GM23338 (cell line): ENCODE data around the gene HNRNPM. TPM values are rescaled to one million over a fixed set of nuclear protein-coding genes. Genes with fewer than 3 reads are reported as not detected.

ENCODE experiments used
- ATAC-seq: fragments of 200-7000 bp; cut with Tn5 transposase; 3 replicates; pipeline ENCODE4 v1.9.1; 2020
- DNase-seq: peaks from one replicate; pipeline ENCODE4 v3.0.0-alpha.2; 2015; ENCODE audit warnings: low spot score
- H2AFZ ChIP-seq: fragments of 200-600 bp; sonication (generic); 2 replicates; pipeline ENCODE4 v1.8.0; 2016; ENCODE audit warnings: antibody characterized with exemption, mild to moderate bottlenecking, moderate library complexity
- H3F3A ChIP-seq: fragments of 200-600 bp; sonication (generic); replicated peaks from 2 replicates; pipeline ENCODE4 v1.8.0; 2017; ENCODE audit warnings: antibody characterized with exemption, mixed run types, low read depth
- H3K27ac ChIP-seq: fragments of 200-600 bp; sonication (generic); 2 replicates; pipeline ENCODE4 v1.6.1; 2016; ENCODE audit warnings: low read depth
- H3K27me3 ChIP-seq: fragments of 200-600 bp; sonication (generic); 2 replicates; pipeline ENCODE4 v1.8.0; 2016; ENCODE audit warnings: mild to moderate bottlenecking, mixed run types, moderate library complexity; ENCODE audit not compliant: insufficient read depth
- H3K36me3 ChIP-seq: fragments of 200-600 bp; sonication (generic); 2 replicates; pipeline ENCODE4 v1.8.0; 2016; ENCODE audit warnings: mild to moderate bottlenecking; ENCODE audit not compliant: insufficient read depth
- H3K4me1 ChIP-seq: fragments of 200-600 bp; sonication (generic); 2 replicates; pipeline ENCODE4 v1.8.0; 2016; ENCODE audit warnings: mild to moderate bottlenecking, moderate library complexity; ENCODE audit not compliant: insufficient read depth
- H3K4me2 ChIP-seq: fragments of 200-600 bp; sonication (generic); 2 replicates; pipeline ENCODE4 v1.7.1; 2017; ENCODE audit warnings: mixed run types
- H3K4me3 ChIP-seq: fragments of 200-600 bp; sonication (generic); 2 replicates; pipeline ENCODE4 v1.6.1; 2016; ENCODE audit warnings: mixed run types
- H3K79me2 ChIP-seq: fragments of 200-600 bp; sonication (generic); replicated peaks from 2 replicates; pipeline ENCODE4 v1.8.0; 2017; ENCODE audit warnings: mild to moderate bottlenecking; ENCODE audit not compliant: insufficient read depth
- H3K9me2 ChIP-seq: fragments of 200-600 bp; sonication (generic); 2 replicates; pipeline ENCODE4 v1.8.0; 2017; ENCODE audit not compliant: insufficient read depth
- H4K20me1 ChIP-seq: fragments of 200-600 bp; sonication (generic); replicated peaks from 2 replicates; pipeline ENCODE4 v1.8.0; 2017; ENCODE audit warnings: mild to moderate bottlenecking; ENCODE audit not compliant: insufficient read depth
- H3K27ac Mint-ChIP-seq: 2 replicates; pipeline ENCODE4 v1.8.0; 2020; ENCODE audit warnings: inconsistent platforms, mild to moderate bottlenecking, moderate library complexity, mixed read lengths
- H3K27me3 Mint-ChIP-seq: 3 replicates; pipeline ENCODE4 v1.8.0; 2022; ENCODE audit warnings: low read depth, mild to moderate bottlenecking, moderate library complexity, mixed read lengths, inconsistent platforms; ENCODE audit not compliant: insufficient read depth, poor library complexity
- H3K36me3 Mint-ChIP-seq: 3 replicates; pipeline ENCODE4 v1.8.0; 2021; ENCODE audit warnings: low read depth, mild to moderate bottlenecking, inconsistent platforms, moderate library complexity, mixed read lengths
- H3K4me1 Mint-ChIP-seq: 3 replicates; pipeline ENCODE4 v1.8.0; 2020; ENCODE audit warnings: mild to moderate bottlenecking, inconsistent platforms, mixed read lengths
- H3K4me3 Mint-ChIP-seq: 3 replicates; pipeline ENCODE4 v1.8.0; 2021; ENCODE audit warnings: moderate library complexity, mild to moderate bottlenecking, inconsistent platforms, mixed read lengths
- H3K9me3 Mint-ChIP-seq: 3 replicates; pipeline ENCODE4 v1.8.0; 2020; ENCODE audit warnings: moderate library complexity, mild to moderate bottlenecking, inconsistent platforms, mixed read lengths
- CREB1 ChIP-seq: fragments of 250-450 bp; sonication (Bioruptor Pico); IDR thresholded peaks from 2 replicates; pipeline ENCODE4 v1.5.0; 2020; ENCODE audit warnings: low read depth, mild to moderate bottlenecking, moderate library complexity
- EZH2 ChIP-seq: fragments of 200-600 bp; sonication (generic); IDR thresholded peaks from one replicate; pipeline ENCODE4 v1.8.0; 2017; ENCODE audit warnings: antibody characterized with exemption, mild to moderate bottlenecking, low read depth; ENCODE audit not compliant: unreplicated experiment
- EZH2phosphoT487 ChIP-seq: fragments of 200-600 bp; sonication (generic); IDR thresholded peaks from one replicate; pipeline ENCODE4 v1.8.1; 2018; ENCODE audit warnings: antibody characterized with exemption; ENCODE audit not compliant: unreplicated experiment
- NANOG ChIP-seq: IDR thresholded peaks from 2 replicates; pipeline ENCODE4 v1.6.1; 2016; ENCODE audit warnings: antibody characterized with exemption, borderline replicate concordance
- POLR2AphosphoS5 ChIP-seq: IDR thresholded peaks from 2 replicates; pipeline ENCODE4 v1.6.1; 2016; ENCODE audit warnings: antibody characterized with exemption, low read depth
- STAT1 ChIP-seq: IDR thresholded peaks from one replicate; pipeline ENCODE4 v1.6.1; 2016; ENCODE audit warnings: antibody characterized with exemption; ENCODE audit not compliant: unreplicated experiment
- ZNF114 ChIP-seq: fragments of 250-450 bp; sonication (Bioruptor Pico); IDR thresholded peaks from 2 replicates; pipeline ENCODE4 v1.5.0; 2020; ENCODE audit warnings: mild to moderate bottlenecking, moderate library complexity
- ZNF331 ChIP-seq: fragments of 250-450 bp; sonication (Bioruptor Pico); IDR thresholded peaks from 2 replicates; pipeline ENCODE4 v1.5.0; 2020; ENCODE audit warnings: low read depth, mild to moderate bottlenecking, moderate library complexity
- polyA plus RNA-seq: library from polyadenylated mRNA; unstranded; fragments of >200 nt; fragmentation: Nextera tagmentation; extraction: Ambion mirVana; gene quantifications from 2 replicates; pipeline ENCODE4 v1.2.1, GENCODE V29; 2016
- total RNA-seq: library from RNA; depleted of rRNA; stranded (reverse); fragments of >200 nt; shearing (Covaris generic); gene quantifications from 2 replicates; pipeline ENCODE4 v1.2.3, GENCODE V29; 2014
- TF ChIP-seq, protein P1 (sequence below): fragments of 250-450 bp; sonication (Bioruptor Pico); IDR thresholded peaks from 2 replicates; pipeline ENCODE4 v1.5.0; 2020; ENCODE audit warnings: mild to moderate bottlenecking, moderate library complexity
- TF ChIP-seq, protein P2 (sequence below): IDR thresholded peaks from one replicate; pipeline ENCODE4 v1.6.1; 2018; ENCODE audit warnings: antibody characterized with exemption; ENCODE audit not compliant: unreplicated experiment

Gene HNRNPM
- total and polyA plus RNA-seq, 2 experiments from 2014 or later, result 291 to 389 TPM

GRCh38 chr19:8413629-8413995 lies 31.2 kb upstream of the HNRNPM start:
- H3K4me2 ChIP-seq, result peak overlapping the region; percentile 90
- H3K79me2 ChIP-seq, result no peaks in the 10 kb centered on the region
- Mint-ChIP-seq H3K4me3 (peak overlapping the region; percentile 66), H3K27ac (no peak overlapping the region), H3K4me1 (peaks cover 4% of the 10 kb centered on the region), H3K9me3 (no peaks in the 10 kb centered on the region; the same call in 2 of the 3 replicates), H3K36me3 (no peaks in the 10 kb centered on the region), H3K27me3 (peaks cover 18% of the 10 kb centered on the region)
- 0 out of 2 replicates have a peak, but pooled peaks cover 6% of the 10 kb centered on the region for H3K27me3 ChIP-seq
- no peaks in the 10 kb centered on the region for H4K20me1 ChIP-seq
- H3K36me3 ChIP-seq, result no peaks in the 10 kb centered on the region
- H3K4me3 ChIP-seq, result peak overlapping the region; percentile 73
- no peaks in the 10 kb centered on the region for H3K9me2 ChIP-seq
- peak; percentile 11 for ATAC-seq
- H3K4me1 ChIP-seq, result peaks cover 4% of the 10 kb centered on the region; the same call in 1 of the 2 replicates
- TF ChIP-seq ZNF331 (CRISPR knock-in tag) (no peak), POLR2AphosphoS5 (no peak), EZH2phosphoT487 (no peak), NANOG (no peak), STAT1 (no peak), EZH2 (no peak), CREB1 (CRISPR knock-in tag) (no peak), ZNF114 (no peak)
- TF ChIP-seq, protein P1, sequence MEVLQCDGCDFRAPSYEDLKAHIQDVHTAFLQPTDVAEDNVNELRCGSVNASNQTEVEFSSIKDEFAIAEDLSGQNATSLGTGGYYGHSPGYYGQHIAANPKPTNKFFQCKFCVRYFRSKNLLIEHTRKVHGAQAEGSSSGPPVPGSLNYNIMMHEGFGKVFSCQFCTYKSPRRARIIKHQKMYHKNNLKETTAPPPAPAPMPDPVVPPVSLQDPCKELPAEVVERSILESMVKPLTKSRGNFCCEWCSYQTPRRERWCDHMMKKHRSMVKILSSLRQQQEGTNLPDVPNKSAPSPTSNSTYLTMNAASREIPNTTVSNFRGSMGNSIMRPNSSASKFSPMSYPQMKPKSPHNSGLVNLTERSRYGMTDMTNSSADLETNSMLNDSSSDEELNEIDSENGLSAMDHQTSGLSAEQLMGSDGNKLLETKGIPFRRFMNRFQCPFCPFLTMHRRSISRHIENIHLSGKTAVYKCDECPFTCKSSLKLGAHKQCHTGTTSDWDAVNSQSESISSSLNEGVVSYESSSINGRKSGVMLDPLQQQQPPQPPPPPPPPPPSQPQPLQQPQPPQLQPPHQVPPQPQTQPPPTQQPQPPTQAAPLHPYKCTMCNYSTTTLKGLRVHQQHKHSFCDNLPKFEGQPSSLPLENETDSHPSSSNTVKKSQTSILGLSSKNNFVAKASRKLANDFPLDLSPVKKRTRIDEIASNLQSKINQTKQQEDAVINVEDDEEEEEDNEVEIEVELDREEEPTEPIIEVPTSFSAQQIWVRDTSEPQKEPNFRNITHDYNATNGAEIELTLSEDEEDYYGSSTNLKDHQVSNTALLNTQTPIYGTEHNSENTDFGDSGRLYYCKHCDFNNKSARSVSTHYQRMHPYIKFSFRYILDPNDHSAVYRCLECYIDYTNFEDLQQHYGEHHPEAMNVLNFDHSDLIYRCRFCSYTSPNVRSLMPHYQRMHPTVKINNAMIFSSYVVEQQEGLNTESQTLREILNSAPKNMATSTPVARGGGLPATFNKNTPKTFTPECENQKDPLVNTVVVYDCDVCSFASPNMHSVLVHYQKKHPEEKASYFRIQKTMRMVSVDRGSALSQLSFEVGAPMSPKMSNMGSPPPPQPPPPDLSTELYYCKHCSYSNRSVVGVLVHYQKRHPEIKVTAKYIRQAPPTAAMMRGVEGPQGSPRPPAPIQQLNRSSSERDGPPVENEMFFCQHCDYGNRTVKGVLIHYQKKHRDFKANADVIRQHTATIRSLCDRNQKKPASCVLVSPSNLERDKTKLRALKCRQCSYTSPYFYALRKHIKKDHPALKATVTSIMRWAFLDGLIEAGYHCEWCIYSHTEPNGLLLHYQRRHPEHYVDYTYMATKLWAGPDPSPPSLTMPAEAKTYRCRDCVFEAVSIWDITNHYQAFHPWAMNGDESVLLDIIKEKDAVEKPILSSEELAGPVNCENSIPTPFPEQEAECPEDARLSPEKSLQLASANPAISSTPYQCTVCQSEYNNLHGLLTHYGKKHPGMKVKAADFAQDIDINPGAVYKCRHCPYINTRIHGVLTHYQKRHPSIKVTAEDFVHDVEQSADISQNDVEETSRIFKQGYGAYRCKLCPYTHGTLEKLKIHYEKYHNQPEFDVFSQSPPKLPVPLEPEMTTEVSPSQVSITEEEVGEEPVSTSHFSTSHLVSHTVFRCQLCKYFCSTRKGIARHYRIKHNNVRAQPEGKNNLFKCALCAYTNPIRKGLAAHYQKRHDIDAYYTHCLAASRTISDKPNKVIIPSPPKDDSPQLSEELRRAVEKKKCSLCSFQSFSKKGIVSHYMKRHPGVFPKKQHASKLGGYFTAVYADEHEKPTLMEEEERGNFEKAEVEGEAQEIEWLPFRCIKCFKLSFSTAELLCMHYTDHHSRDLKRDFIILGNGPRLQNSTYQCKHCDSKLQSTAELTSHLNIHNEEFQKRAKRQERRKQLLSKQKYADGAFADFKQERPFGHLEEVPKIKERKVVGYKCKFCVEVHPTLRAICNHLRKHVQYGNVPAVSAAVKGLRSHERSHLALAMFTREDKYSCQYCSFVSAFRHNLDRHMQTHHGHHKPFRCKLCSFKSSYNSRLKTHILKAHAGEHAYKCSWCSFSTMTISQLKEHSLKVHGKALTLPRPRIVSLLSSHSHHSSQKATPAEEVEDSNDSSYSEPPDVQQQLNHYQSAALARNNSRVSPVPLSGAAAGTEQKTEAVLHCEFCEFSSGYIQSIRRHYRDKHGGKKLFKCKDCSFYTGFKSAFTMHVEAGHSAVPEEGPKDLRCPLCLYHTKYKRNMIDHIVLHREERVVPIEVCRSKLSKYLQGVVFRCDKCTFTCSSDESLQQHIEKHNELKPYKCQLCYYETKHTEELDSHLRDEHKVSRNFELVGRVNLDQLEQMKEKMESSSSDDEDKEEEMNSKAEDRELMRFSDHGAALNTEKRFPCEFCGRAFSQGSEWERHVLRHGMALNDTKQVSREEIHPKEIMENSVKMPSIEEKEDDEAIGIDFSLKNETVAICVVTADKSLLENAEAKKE, result no peak
- TF ChIP-seq, protein P2, sequence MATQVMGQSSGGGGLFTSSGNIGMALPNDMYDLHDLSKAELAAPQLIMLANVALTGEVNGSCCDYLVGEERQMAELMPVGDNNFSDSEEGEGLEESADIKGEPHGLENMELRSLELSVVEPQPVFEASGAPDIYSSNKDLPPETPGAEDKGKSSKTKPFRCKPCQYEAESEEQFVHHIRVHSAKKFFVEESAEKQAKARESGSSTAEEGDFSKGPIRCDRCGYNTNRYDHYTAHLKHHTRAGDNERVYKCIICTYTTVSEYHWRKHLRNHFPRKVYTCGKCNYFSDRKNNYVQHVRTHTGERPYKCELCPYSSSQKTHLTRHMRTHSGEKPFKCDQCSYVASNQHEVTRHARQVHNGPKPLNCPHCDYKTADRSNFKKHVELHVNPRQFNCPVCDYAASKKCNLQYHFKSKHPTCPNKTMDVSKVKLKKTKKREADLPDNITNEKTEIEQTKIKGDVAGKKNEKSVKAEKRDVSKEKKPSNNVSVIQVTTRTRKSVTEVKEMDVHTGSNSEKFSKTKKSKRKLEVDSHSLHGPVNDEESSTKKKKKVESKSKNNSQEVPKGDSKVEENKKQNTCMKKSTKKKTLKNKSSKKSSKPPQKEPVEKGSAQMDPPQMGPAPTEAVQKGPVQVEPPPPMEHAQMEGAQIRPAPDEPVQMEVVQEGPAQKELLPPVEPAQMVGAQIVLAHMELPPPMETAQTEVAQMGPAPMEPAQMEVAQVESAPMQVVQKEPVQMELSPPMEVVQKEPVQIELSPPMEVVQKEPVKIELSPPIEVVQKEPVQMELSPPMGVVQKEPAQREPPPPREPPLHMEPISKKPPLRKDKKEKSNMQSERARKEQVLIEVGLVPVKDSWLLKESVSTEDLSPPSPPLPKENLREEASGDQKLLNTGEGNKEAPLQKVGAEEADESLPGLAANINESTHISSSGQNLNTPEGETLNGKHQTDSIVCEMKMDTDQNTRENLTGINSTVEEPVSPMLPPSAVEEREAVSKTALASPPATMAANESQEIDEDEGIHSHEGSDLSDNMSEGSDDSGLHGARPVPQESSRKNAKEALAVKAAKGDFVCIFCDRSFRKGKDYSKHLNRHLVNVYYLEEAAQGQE, result no peak
- H3K27ac ChIP-seq, result no peak overlapping the region
- no peak for DNase-seq
- 0 out of 2 replicates have a peak, but pooled peaks cover 10% of the 10 kb centered on the region for H3F3A ChIP-seq
- H2AFZ ChIP-seq, result peak overlapping the region; percentile 97
